Measurements from ENCODE around the gene ADGRG6. TPM values are rescaled to one million over a fixed set of nuclear protein-coding genes. Genes with fewer than 3 reads are reported as not detected.

ADGRG6 gene
- total and polyA plus RNA-seq, 9 of the 15 experiments (the other 6 are each of a cell fraction or from before 2014, with no cell fraction given), result under 0.01 to 0.11 (median 0.05) TPM; not detected in 5

DNA sequence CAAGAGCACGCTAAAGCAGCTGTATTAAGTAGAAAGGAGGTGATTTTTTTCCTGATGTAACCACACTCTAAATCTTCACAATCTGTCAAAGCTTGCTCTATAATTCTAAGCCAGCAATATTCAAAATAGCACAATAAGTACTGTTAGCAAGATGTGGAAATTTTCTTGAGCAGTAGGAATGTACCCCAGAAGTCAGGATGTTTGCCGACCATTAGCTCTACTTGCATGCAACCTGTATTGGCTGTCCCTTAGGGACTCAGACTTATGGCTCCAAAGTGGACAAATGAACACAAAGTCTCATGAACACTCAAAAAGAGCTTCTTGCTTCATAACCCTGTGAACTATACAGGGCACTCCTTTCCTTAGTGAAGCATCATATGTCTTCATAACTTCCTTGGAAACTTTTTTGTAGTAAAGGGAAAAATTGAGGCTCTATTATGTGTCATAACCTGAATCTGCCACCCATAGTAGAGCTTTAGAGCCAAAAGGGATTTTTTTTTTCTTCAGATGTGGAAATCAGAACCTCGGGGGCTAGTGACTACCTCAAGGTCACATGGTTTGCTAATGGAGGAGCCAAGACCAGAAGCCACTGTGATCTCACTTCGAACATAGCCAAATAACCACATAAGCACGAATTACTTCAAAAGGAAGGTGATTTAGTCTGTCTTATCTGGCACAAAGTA lies 54.5 kb downstream of the ADGRG6 start (continued):
- TF ChIP-seq THRAP3 (IDR thresholded peaks at IDR 0.05; ENCODE audit: borderline replicate concordance) (no peak), NFE2L1 (tag; IDR thresholded peaks at IDR 0.05; ENCODE audit: borderline replicate concordance, low read depth) (no peak), ZNF766 (CRISPR knock-in tag; conservative IDR thresholded peaks at IDR 0.05) (no peak)

DNA sequence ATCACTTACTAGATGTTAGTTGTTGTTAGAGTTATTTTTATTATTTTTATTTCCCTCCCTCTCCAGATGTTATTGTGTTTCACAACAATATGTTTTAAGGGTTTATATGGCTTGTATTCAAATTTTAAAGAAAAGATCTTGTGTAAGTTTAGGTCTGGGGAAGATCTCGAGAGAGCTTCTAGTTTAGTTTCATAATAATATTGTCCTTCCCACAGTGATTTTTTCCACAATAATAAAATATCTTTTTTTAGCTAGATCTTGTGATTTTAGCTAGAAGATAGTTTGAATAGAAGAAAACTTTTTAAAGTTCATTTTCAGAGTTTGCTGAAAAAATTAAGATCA lies 55.0 kb downstream of the ADGRG6 start:
- Histone ChIP-seq H2AFZ (ENCODE audit: low read depth, low read length) (no peak overlapping the region), H3K4me3 (no peak overlapping the region), H3K27me3 (ENCODE audit: control insufficient read depth in 2 of 2, insufficient read depth in 2 of 2, low read length in 2 of 2) (no peaks in the 10 kb centered on the region), H3K27ac (ENCODE audit: extremely low read depth, low read depth, low read length) (no peak overlapping the region), H3K36me3 (ENCODE audit: control insufficient read depth, insufficient read depth, low read length) (no peaks in the 10 kb centered on the region), H3K9ac (ENCODE audit: insufficient read depth in 1 of 2, low read depth in 2 of 2, low read length in 2 of 2) (no peak overlapping the region), H3K4me2 (ENCODE audit: insufficient read depth, low read length) (no peak overlapping the region), H3K79me2 (ENCODE audit: control insufficient read depth, insufficient read depth, low read length) (no peaks in the 10 kb centered on the region), H3K9me1 (ENCODE audit: control insufficient read depth, insufficient read depth, low read length) (no peaks in the 10 kb centered on the region), H3K9me3 (replicated peaks; ENCODE audit: control insufficient read depth, insufficient read depth, low read depth, low read length) (no peaks in the 10 kb centered on the region), H4K20me1 (replicated peaks; ENCODE audit: control insufficient read depth, insufficient read depth, low read length) (no peaks in the 10 kb centered on the region), H3K4me1 (replicated peaks in 1 of 2; ENCODE audit: control insufficient read depth in 2 of 2, insufficient read depth in 2 of 2, low read length in 2 of 2) (no peaks in the 10 kb centered on the region)
- no TSS peak for BruUV-seq (replicated peaks)
- ChIA-PET POLR2A (no interaction called here), CTCF (ENCODE audit: low intra/inter-chr PET ratio) (no interaction called here)
- WGBS (ENCODE audit: insufficient coverage, low coverage, missing lambda C conversion rate), result 0% methylated on average over 1 of the region's 1 CpG
- no peak for ATAC-seq
- TF ChIP-seq RBM39 (optimal IDR thresholded peaks at IDR 0.05; ENCODE audit: low read depth, low read length) (no peak), ARHGAP35 (IDR thresholded peaks at IDR 0.05; ENCODE audit: partially characterized antibody) (no peak), FOXA1 (IDR thresholded peaks at IDR 0.05; ENCODE audit: borderline replicate concordance) (no peak), ZBTB8A (IDR thresholded peaks at IDR 0.05; ENCODE audit: partially characterized antibody) (no peak), KAT7 (CRISPR knock-in tag; IDR thresholded peaks at IDR 0.05; ENCODE audit: borderline replicate concordance) (no peak), DPF2 (IDR thresholded peaks at IDR 0.05) (no peak), SMAD1 (IDR thresholded peaks at IDR 0.05; ENCODE audit: low read depth, low read length, partially characterized antibody) (no peak), ZNF431 (CRISPR knock-in tag; IDR thresholded peaks at IDR 0.05) (no peak), FOXM1 (IDR thresholded peaks at IDR 0.05; ENCODE audit: low read depth) (no peak), FOXM1 (CRISPR knock-in tag; IDR thresholded peaks at IDR 0.05; ENCODE audit: low read depth) (no peak), RBM25 (IDR thresholded peaks at IDR 0.05; ENCODE audit: low read depth, low read length, severe bottlenecking) (no peak), HNRNPUL1 (IDR thresholded peaks at IDR 0.05; ENCODE audit: low read length) (no peak), CSDE1 (IDR thresholded peaks at IDR 0.05) (no peak), TCF3 (CRISPR knock-in tag; IDR thresholded peaks at IDR 0.05) (no peak), SMAD4 (CRISPR knock-in tag; conservative IDR thresholded peaks at IDR 0.05) (no peak), PHF8 (IDR thresholded peaks at IDR 0.05; ENCODE audit: borderline replicate concordance, low read length) (no peak), U2AF2 (optimal IDR thresholded peaks at IDR 0.05; ENCODE audit: low read depth, low read length) (no peak)
- TF ChIP-seq, protein P1, sequence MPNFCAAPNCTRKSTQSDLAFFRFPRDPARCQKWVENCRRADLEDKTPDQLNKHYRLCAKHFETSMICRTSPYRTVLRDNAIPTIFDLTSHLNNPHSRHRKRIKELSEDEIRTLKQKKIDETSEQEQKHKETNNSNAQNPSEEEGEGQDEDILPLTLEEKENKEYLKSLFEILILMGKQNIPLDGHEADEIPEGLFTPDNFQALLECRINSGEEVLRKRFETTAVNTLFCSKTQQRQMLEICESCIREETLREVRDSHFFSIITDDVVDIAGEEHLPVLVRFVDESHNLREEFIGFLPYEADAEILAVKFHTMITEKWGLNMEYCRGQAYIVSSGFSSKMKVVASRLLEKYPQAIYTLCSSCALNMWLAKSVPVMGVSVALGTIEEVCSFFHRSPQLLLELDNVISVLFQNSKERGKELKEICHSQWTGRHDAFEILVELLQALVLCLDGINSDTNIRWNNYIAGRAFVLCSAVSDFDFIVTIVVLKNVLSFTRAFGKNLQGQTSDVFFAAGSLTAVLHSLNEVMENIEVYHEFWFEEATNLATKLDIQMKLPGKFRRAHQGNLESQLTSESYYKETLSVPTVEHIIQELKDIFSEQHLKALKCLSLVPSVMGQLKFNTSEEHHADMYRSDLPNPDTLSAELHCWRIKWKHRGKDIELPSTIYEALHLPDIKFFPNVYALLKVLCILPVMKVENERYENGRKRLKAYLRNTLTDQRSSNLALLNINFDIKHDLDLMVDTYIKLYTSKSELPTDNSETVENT (CRISPR knock-in tag; IDR thresholded peaks at IDR 0.05), result no peak
- DNase-seq (ENCODE audit: extremely low read depth in 1 of 4, low spot score in 3 of 4), result no peak
- in situ Hi-C loops (cut with MboI) (no loop called here), intact Hi-C loops (cut with micrococcal nuclease) (no loop called here)
- FAIRE-seq, result no peak
